ENCODE results near the gene NPW.

NPW gene

DNA sequence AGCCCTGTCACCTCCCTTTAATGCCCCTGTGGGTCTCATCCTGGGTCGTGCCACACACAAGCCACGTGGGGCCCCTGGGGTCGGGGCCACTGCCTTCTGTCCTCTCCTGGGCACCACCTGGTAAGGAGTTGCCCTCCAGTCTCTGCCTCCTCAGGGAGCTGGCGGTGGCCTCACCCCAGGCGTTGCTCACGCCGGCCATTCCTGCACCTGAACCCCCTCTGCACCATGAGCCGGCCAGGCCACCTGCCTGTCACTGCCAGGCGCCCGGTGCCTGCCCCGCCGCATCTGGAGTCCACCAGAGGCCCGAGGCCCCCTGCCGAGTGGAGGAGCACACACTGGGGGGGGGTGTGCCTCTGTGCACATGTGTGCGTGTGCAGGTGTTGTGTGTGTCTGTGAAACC is 17.5 kb downstream of the NPW start:
- DNase-seq, result no peak

DNA sequence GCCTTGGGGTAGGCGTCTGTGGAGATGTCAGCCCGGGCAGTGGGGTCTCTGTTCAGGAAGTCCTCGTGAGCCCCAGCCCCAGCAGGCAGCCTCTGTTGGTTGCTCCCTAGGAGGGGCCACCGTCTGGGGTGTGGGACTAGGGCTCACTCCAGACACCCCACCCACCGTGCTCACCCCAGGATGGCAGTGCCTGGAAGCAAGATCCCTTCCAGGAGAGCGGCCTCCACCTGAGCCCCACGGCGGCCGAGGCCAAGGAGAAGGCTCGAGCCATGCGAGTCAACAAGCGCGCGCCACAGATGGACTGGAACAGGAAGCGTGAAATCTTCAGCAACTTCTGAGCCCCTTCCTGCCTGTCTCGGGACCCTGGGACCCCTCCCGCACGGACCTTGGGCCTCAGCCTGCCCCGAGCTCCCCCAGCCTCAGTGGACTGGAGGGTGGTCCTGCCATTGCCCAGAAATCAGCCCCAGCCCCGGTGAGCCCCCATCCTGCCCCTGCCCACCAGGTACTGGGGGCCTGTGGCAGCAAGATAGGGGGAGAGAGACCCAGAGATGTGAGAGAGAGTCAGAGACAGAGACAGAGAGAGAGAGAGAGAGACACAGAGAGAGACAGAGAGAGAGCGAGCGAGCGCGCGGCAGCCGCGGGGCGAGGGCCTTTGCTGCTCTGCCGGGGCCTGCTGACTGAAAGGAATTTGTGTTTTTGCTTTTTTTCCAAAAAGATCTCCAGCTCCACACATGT is 18.2 kb downstream of the NPW start:
- no peak for DNase-seq

GRCh38 chr16:2038382-2039231 is 19.0 kb downstream of the NPW start:
- DNase-seq, result no peak

- no peak for DNase-seq
Observed at GRCh38 chr16:2039274-2040031, 19.9 kb downstream of the NPW start.

- no peak for DNase-seq
Observed at GRCh38 chr16:2040041-2040786, 20.6 kb downstream of the NPW start.

DNA sequence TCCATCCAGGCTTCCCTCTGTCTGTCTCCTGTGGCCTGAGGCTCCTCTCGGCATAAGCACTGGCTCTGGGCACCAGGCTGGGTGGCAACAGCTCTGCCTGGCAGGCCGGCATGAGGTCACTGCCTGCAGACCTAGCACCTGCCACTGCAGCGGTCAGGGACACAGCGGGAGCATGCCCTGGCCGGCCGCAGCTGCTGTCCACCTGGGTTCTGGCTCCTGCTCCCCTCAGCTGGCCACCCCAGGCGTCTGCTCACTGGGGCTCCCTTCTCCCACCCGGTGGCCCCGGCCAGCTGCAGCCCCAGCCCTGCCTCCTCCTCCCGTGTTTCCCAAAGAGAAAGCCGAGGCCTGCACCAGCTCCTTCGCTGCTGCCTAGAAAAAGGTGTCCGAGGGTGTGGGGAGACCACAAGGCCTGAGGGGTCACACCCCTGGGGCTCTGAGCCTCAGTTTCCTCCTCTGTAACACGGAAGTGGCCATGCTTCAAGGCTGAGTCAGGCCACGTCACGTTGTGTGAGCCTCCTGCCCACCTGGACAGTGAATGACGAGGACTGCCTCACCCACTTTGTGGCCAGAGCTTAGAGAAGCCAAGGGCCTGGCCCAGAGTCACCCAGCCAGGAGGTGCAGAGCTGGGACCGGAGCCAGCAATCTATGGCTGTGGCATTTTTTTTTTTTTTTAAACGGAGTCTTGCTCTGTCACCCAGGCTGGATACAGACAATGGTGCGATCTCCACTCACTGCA is 21.4 kb downstream of the NPW start:
- DNase-seq, result no peak

DNA sequence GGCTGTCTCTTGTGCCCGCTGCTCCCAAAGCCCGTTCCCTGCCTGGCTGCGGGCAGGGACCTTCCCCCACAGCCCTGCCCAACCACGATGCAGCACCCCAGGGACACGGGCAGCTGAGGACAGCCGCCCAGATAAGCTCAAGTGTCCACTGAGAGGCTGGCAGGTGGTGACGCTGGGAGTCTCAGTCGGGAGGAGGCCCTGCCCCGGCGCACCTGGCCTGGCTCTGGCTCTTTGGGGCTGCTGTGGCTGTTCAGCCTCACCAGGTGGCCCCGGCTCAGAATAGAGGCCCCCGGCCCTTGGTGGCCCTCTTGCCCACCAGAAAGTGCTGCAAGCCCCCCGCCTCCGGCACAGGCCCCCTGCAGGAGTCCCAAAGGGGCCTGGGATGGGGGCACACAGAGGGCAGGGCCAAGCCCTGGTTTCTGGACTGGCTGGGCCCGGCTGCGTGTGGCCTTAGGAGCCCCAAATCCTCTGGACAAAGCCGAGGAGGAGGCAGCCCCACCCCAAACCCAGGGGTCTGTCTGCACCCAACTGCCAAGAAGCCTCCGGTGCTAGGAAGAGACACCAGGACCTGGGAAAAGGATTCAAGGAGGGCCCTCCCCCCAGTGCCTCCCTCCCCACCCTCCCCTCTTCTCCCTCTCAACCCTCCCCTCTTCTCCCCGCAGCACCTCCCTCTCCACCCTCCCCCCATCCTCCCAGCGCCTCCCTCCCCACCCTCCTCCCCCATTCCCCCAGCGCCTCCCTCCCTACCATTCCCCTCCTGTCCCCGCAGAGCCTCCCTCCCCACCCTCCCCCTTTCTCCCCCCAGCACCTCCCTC is 22.8 kb downstream of the NPW start:
- DNase-seq, result no peak

GRCh38 chr16:2042986-2043666 is 23.5 kb downstream of the NPW start:
- DNase-seq, result no peak

DNA sequence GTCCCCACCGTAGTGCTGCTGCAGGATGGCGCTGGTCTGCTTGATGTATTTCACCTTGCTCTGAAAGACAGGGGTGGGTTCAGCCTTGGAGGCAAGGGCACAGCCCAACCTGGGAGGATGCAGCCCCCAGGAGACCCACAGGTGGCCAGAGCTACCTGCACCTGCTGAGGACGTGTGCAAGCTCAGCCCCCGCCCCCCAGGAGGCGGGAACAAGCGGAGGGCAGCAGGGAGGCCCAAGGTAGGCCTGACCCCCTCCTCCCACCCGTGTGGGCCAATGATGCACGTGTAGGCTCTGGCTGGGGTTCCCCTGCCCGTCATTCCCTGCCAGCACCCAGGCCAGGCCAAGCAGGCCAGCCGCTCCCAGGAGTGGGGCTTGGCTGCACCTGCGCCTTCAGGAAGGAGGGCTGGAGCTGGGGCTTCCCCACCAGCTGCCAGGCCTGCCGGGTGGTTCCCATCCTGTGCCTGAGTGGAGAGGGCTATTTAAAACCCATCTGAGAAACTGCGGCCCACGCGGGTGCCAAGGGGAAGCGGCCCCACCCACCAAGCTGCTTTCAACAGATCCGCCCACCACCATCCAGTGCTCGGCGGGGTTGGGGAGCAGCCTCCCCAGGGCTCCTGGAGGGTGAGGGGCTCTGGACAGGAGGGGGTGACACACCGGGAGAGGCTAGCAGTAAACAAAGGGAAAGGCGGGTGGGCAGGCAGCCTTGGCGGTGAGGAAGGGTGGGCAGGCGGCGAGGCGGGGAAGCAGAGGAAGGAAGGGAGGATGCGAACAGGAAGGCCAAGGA is 24.3 kb downstream of the NPW start:
- DNase-seq, result no peak

GRCh38 chr16:2044541-2044940 is 25.0 kb downstream of the NPW start:
- DNase-seq, result no peak

- DNase-seq, result no peak
Observed at GRCh38 chr16:2045965-2046892, 26.6 kb downstream of the NPW start.

DNA sequence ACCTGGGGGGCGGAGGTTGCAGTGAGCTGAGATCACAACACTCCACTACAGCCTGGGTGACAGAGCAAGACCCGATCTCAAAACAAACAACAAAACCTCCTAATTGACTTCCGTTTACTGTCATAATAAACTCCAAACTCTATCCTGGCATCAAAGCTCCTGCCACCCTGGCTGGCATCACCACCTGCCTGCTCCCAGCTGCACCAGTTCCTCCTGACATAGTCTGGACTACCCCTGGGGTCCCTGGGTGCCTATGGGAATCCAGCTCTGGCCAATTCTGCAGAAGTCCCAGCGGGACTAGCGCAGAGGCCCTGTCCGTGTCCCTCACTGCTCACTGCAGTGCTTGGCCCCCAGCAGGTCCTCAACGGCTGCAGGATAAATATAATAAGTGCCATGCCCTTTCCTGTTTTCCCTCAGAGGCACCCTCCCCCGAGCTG is 27.3 kb downstream of the NPW start:
- DNase-seq, result no peak

GRCh38 chr16:2047330-2048115 is 27.9 kb downstream of the NPW start, which contains the start of the genes NTHL1 and TSC2:
TSS of gene NTHL1 (minus strand) at chr16:2047834. CDS start at chr16:2047823, 11 bp downstream.
TSS of gene TSC2 (plus strand) at chr16:2047985. CDS start at chr16:2048616, 631 bp downstream.
- DNase-seq, result peak; percentile 87

GRCh38 chr16:2048116-2048543 is 28.5 kb downstream of the NPW start:
- no peak for DNase-seq

- no peak for DNase-seq
Observed at GRCh38 chr16:2053211-2053610, 33.6 kb downstream of the NPW start.

DNA sequence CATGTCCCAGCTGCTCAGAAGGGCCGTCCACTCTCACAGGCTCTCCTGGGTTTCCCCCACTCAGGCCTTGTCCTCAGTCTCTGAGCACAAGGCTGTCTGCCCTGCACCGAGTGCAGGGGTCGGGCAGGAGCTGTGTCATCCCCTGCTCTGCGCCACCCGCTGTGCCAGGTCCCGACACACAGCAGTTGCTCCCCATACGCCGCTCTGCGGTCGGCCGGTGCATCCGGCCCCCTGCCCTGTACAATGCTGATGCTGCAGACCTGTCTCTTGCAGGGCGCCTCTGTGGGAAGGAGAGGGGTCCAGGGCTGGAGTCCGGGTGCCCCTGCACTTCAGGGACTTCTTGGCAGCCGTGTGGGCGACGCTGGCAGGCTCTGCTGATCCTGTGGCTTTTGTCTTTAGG is 34.3 kb downstream of the NPW start:
- no peak for DNase-seq

DNA sequence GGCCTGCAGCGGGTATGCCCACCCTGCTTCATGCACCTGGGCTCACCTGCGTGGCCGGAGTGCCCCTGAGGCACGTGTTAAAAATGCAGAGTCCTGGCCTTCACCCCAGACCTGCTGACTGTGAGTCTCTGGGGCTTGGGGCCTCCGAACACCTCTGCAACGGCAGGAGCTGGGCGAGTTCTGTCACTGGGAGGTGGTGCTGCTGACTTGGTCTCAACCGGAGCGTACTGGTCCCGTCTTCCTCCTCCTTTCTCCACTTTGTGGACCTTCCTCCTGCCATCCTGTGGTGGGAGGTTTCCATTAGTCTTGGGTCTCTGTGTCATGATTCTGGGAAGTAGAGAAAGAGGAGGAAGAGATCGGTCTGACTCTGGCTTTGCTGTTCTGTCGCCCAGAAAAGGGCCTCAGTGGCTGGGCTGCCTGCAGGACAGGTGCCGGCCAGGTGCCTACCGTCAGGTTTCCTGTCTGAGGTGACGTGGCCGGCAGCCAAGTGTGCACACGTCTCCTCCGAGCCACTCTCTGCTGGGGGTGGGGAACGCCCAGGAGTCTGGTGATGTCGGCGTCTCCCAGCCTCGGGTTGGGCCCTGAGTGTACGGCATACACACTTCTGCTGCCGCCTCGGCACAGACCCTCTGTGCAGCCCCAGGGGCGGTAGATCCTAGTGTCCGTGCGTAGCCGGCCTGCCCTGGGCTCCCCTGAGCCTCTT is 35.1 kb downstream of the NPW start:
- no peak for DNase-seq

Data from activated CD4-positive, alpha-beta T cell treated with anti-CD3 and anti-CD28 coated beads, Interleukin-2, amount 50 U/mL, for 1 hour (primary cell).